Central memory CD8-positive, alpha-beta T cell (primary cell): ENCODE results near the gene WFDC6.

Experiments
- ATAC-seq: fragments of 150-1000 bp; cut with Tn5 transposase; replicated peaks from 2 replicates; pipeline ENCODE4 v1.10.0; 2022; ENCODE audit warnings: mild to moderate bottlenecking, moderate FRiP score, moderate number of reproducible peaks; ENCODE audit not compliant: poor library complexity, severe bottlenecking; ENCODE audit errors: extremely low read depth
- DNase-seq, 2 donors: peaks; one replicate each; pipeline ENCODE4 v3.0.0; 2021; ENCODE audit warnings: low spot score in 2 of 2
- H3K27ac Mint-ChIP-seq: one replicate; pipeline ENCODE4 v1.8.0; 2022; ENCODE audit warnings: low read depth, mild to moderate bottlenecking, moderate library complexity, mixed read lengths
- H3K27me3 Mint-ChIP-seq: one replicate; pipeline ENCODE4 v1.8.0; 2022; ENCODE audit warnings: mixed read lengths
- H3K36me3 Mint-ChIP-seq: one replicate; pipeline ENCODE4 v1.8.0; 2022; ENCODE audit warnings: mild to moderate bottlenecking, moderate library complexity, mixed read lengths; ENCODE audit not compliant: insufficient read depth
- H3K4me1 Mint-ChIP-seq: one replicate; pipeline ENCODE4 v1.8.0; 2022; ENCODE audit warnings: mixed read lengths
- H3K4me3 Mint-ChIP-seq: one replicate; pipeline ENCODE4 v1.8.0; 2022; ENCODE audit warnings: mild to moderate bottlenecking, moderate library complexity, mixed read lengths
- H3K9me3 Mint-ChIP-seq: one replicate; pipeline ENCODE4 v1.8.0; 2022; ENCODE audit warnings: mixed read lengths

Gene WFDC6

GRCh38 chr20:45509091-45509490, 30.2 kb downstream of the WFDC6 start:
- peaks cover 85% of the 10 kb centered on the region for H3K27me3 Mint-ChIP-seq
- H3K36me3 Mint-ChIP-seq = no peaks in the 10 kb centered on the region
- H3K4me3 Mint-ChIP-seq = no peak overlapping the region
- no peaks in the 10 kb centered on the region for H3K9me3 Mint-ChIP-seq
- DNase-seq (no peak), ATAC-seq (no peak)
- H3K27ac Mint-ChIP-seq = no peak overlapping the region
- no peaks in the 10 kb centered on the region for H3K4me1 Mint-ChIP-seq

DNA sequence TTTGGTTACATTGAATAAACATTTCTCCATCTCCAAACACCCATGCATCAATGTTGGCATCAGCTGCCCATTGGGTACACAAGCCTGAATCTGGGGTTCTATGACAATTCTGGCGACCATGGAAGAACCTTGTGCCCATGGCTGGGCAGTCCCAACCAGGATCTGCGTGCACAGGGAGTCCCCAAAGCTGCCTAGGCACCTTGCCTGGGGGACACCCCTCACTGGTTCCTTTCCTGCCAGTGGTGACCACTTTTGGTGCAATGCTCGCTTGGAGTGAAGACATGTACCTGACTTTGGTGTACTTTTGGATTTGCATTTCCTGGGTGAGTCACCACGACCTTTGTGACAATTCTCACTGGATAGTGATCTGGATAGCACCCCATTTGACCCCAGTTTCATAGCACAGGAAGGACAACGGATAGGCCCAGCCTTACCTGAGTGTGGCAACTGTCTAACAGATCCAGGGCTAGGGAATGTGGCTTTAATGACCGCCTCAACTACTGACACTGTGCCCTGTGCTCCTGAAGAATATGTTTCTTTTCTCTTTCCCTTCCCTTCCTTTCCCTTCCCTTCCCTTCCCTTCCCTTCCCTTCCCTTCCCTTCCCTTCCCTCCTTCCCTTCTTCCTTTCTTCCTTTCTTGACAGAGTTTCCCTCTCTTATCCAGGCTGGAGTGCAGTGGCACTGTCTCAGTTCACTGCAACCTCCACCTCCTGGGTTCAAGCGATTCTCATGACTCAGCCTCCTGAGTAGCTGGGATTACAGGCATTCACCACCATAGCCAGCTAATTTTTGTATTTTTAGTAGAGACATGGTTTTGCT, 31.0 kb downstream of the WFDC6 start:
- H3K4me3 Mint-ChIP-seq = no peak overlapping the region
- no peak for DNase-seq

DNA sequence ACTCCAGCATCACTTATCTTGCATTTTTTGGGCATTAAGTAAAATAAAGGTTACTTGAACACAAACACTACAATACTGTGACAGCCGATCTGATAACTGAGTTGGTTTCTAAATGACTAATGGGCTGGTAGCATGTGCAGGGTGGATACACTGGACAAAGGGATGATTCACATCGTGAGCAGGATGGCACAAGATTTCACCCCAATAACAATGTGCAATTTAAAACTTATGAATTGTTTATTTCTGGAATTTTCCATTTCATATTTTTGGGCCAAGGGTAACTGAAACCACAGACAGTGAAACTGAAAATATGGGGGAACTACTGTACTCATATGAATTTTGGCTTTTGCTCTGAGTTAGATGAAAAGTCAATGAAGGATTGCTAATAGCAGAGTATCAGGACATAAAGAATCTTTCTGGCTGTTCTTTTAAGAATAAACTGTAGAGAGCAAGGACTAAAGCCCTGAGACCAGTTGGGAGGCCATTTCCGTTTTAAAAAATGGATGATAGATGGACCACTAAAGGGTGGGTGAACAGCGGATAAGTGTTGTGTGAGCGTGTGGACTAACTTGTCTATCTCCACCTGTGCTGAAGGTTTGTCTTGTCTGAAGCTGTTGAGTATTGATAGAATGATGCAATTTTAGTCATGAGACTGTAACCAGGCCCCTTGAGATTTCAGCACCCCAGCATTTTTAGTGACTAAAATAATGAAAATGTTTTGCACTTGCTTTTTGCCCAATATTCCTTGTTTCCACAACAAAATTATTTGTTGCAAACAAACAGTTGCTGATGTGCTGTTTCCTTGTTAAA, 32.1 kb downstream of the WFDC6 start:
- no peaks in the 10 kb centered on the region for H3K36me3 Mint-ChIP-seq
- H3K9me3 Mint-ChIP-seq = no peaks in the 10 kb centered on the region
- peaks cover 93% of the 10 kb centered on the region for H3K27me3 Mint-ChIP-seq
- no peak for ATAC-seq
- no peak for DNase-seq
- no peaks in the 10 kb centered on the region for H3K4me1 Mint-ChIP-seq
- H3K4me3 Mint-ChIP-seq = no peak overlapping the region
- no peak overlapping the region for H3K27ac Mint-ChIP-seq

More for the DNA sequence above, 31.0 kb downstream of the WFDC6 start:
- Mint-ChIP-seq H3K27ac (no peak overlapping the region), H3K9me3 (no peaks in the 10 kb centered on the region), H3K36me3 (no peaks in the 10 kb centered on the region), H3K27me3 (peaks cover 88% of the 10 kb centered on the region), H3K4me1 (no peaks in the 10 kb centered on the region)
- ATAC-seq = no peak

DNA sequence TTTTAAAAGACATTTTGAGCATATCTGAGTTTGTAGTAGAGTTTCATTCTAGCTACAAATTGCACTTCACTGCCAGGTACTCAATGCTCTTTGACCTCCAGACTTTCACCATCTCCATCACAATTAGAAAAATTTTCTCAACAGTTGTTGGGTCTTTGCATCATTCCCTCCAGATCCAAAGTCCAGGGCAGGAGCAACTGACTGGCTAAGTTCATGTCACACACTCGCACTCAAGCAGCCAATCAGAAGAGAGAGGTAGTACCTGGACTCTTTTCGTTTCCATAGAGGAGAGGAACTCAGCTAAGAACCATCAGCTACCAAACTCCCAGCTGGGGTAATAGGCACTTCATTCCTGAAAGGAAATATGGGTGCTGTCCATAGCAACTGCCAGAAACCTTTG, 32.9 kb downstream of the WFDC6 start:
- H3K27me3 Mint-ChIP-seq = peaks cover 93% of the 10 kb centered on the region
- H3K4me3 Mint-ChIP-seq = no peak overlapping the region
- H3K36me3 Mint-ChIP-seq = no peaks in the 10 kb centered on the region
- DNase-seq (no peak), ATAC-seq (no peak)
- H3K4me1 Mint-ChIP-seq = no peaks in the 10 kb centered on the region
- no peak overlapping the region for H3K27ac Mint-ChIP-seq
- H3K9me3 Mint-ChIP-seq = no peaks in the 10 kb centered on the region

DNA sequence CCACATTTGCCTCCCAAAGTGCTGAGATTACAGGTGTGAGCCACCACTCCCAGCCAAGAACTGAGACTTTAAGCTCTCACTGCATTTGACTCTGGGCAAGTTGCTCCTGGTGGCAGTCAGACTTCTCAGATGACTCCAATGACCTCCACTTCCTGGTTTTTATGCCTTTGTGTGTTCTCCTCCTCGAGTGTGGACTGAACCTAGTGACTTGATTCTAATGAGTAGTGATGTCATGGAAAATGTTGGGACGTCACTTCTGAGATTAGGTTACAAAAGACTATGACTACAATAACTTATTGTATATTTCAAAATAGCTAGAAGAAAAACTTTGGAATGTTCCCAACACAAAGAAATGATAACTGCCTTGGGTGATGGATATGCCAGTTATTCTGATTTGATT, 35.9 kb downstream of the WFDC6 start:
- no peaks in the 10 kb centered on the region for H3K9me3 Mint-ChIP-seq
- H3K4me3 Mint-ChIP-seq = no peak overlapping the region
- H3K4me1 Mint-ChIP-seq = no peaks in the 10 kb centered on the region
- peaks cover 94% of the 10 kb centered on the region for H3K27me3 Mint-ChIP-seq
- no peak for DNase-seq
- no peaks in the 10 kb centered on the region for H3K36me3 Mint-ChIP-seq
- no peak overlapping the region for H3K27ac Mint-ChIP-seq
- no peak for ATAC-seq

GRCh38 chr20:45502561-45502960, 36.7 kb downstream of the WFDC6 start:
- ATAC-seq (no peak), DNase-seq (no peak)
- Mint-ChIP-seq H3K27ac (no peak overlapping the region), H3K27me3 (peaks cover 85% of the 10 kb centered on the region), H3K36me3 (no peaks in the 10 kb centered on the region), H3K4me3 (no peak overlapping the region), H3K9me3 (no peaks in the 10 kb centered on the region), H3K4me1 (no peaks in the 10 kb centered on the region)

GRCh38 chr20:45501600-45501999, 37.7 kb downstream of the WFDC6 start:
- Mint-ChIP-seq H3K36me3 (no peaks in the 10 kb centered on the region), H3K27ac (no peak overlapping the region), H3K9me3 (no peaks in the 10 kb centered on the region), H3K27me3 (peaks cover 77% of the 10 kb centered on the region), H3K4me3 (no peak overlapping the region), H3K4me1 (no peaks in the 10 kb centered on the region)
- no peak for DNase-seq
- no peak for ATAC-seq

- DNase-seq (no peak), ATAC-seq (no peak)
- Mint-ChIP-seq H3K4me3 (no peak overlapping the region), H3K36me3 (no peaks in the 10 kb centered on the region), H3K9me3 (no peaks in the 10 kb centered on the region), H3K27ac (no peak overlapping the region), H3K4me1 (no peaks in the 10 kb centered on the region), H3K27me3 (peaks cover 71% of the 10 kb centered on the region)
These were observed 39.3 kb downstream of the WFDC6 start for GRCh38 chr20:45500022-45500421.

DNA sequence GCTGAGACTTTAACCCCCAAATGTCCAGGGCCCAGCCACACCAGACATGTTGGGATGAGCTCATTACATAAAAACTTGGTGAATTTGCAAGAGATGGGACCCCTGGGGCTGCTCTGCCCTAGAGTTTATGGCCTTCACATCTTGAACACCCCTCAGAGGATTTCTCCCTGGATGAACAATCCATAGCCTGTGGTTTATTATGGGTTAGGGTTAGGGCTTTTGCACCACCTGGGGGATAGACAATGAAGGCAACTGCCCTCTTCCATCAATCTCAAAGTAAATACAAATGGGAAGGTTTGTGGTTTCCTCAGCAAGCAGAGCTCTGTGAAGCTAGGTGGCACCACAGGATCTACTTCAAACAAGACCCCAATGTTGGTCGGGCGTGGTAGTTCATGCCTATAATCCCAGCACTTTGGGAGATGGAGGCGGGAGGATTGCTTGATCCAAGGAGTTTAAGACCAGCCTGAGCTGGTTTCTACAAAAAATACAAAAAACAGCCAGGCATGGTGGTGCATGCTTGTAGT, 41.2 kb downstream of the WFDC6 start:
- ATAC-seq (no peak), DNase-seq (no peak)
- Mint-ChIP-seq H3K27me3 (peaks cover 62% of the 10 kb centered on the region), H3K4me1 (no peaks in the 10 kb centered on the region), H3K4me3 (no peak overlapping the region), H3K27ac (no peak overlapping the region), H3K9me3 (no peaks in the 10 kb centered on the region), H3K36me3 (no peaks in the 10 kb centered on the region)

DNA sequence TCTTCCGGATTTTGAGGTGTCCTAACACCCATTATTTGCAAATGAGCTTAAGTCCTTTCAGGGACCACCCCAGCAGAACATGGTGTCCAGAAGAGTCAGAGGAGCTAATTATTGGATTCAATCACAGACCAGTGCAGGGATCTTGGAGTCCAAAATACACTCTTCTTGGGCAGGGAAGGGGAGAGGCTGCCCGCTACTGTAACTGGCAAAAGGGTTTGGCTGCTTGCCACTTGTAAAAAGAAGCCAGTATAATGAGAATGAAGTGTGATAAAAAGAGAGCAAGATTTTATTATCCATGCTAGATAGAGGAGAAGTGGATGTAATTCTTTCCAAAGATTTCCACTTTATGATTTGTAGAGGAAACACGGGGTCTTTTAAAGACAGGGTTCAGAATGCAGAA, 43.1 kb downstream of the WFDC6 start:
- Mint-ChIP-seq H3K4me3 (no peak overlapping the region), H3K9me3 (no peaks in the 10 kb centered on the region), H3K27me3 (peaks cover 62% of the 10 kb centered on the region), H3K27ac (no peak overlapping the region), H3K4me1 (no peaks in the 10 kb centered on the region), H3K36me3 (no peaks in the 10 kb centered on the region)
- DNase-seq (no peak), ATAC-seq (no peak)

DNA sequence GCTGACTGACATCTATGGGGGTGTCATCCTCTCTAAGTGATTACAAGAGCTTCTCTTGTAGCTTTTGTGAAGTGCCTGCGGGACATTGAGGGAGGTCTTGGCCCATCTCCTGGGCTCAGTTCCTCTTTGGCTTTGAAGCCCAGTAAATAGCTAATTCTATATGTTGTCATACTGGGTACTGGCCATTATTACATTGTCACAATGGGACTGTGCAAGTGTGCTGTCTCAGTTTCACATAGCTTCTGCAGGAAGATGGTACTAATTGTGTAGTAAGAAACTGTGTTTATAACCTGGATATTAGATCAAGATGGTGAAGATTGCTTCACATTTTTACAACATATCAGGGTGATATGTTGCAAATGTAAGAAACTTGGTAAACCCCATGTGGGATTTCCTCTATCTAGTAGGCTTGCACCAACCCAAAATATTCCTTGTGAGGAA, 43.8 kb downstream of the WFDC6 start:
- H3K4me3 Mint-ChIP-seq = no peak overlapping the region
- no peak for DNase-seq
- H3K27ac Mint-ChIP-seq = no peak overlapping the region
- ATAC-seq = no peak
- no peaks in the 10 kb centered on the region for H3K36me3 Mint-ChIP-seq
- no peaks in the 10 kb centered on the region for H3K9me3 Mint-ChIP-seq
- H3K4me1 Mint-ChIP-seq = no peaks in the 10 kb centered on the region
- H3K27me3 Mint-ChIP-seq = peaks cover 62% of the 10 kb centered on the region

- no peaks in the 10 kb centered on the region for H3K4me1 Mint-ChIP-seq
- DNase-seq (no peak), ATAC-seq (no peak)
- no peak overlapping the region for H3K4me3 Mint-ChIP-seq
- no peaks in the 10 kb centered on the region for H3K9me3 Mint-ChIP-seq
- no peaks in the 10 kb centered on the region for H3K36me3 Mint-ChIP-seq
- H3K27me3 Mint-ChIP-seq = peaks cover 76% of the 10 kb centered on the region
- H3K27ac Mint-ChIP-seq = no peak overlapping the region
These were observed 50.2 kb downstream of the WFDC6 start for GRCh38 chr20:45489083-45489531.

GRCh38 chr20:45487231-45487635, 52.0 kb downstream of the WFDC6 start:
- no peak for ATAC-seq
- Mint-ChIP-seq H3K36me3 (no peaks in the 10 kb centered on the region), H3K4me1 (no peaks in the 10 kb centered on the region), H3K9me3 (no peaks in the 10 kb centered on the region), H3K4me3 (no peak overlapping the region), H3K27ac (no peak overlapping the region), H3K27me3 (peaks cover 76% of the 10 kb centered on the region)
- DNase-seq = no peak
